ENCODE results near the gene PLCD4. TPM values are rescaled to one million over a fixed set of nuclear protein-coding genes. Genes with fewer than 3 reads are reported as not detected.
A peak's percentile ranks its signal among the peaks of the same experiment; 100 is the strongest.

PLCD4 gene
- polyA plus RNA-seq, 4 donors = 0.97 to 1.4 (median 1.0) TPM; not detected in 1

- Histone ChIP-seq H3K36me3 (ENCODE audit: control insufficient read depth in 3 of 3, insufficient read depth in 2 of 3, low read depth in 1 of 3, low read length in 3 of 3) (peaks cover 10 to 65% (median 21%) of the 10 kb centered on the region in 3 donors), H3K4me1 (ENCODE audit: control insufficient read depth in 3 of 3, insufficient read depth in 2 of 3, low read depth in 1 of 3, low read length in 2 of 3) (peaks cover 0 to 7% (median 3%) of the 10 kb centered on the region in 3 donors), H3K9me3 (ENCODE audit: control insufficient read depth in 2 of 2, insufficient read depth in 1 of 2, low read depth in 1 of 2, low read length in 1 of 2) (no peaks in the 10 kb centered on the region), H3K27ac (ENCODE audit: low read depth in 1 of 3, low read length in 2 of 3) (no peak overlapping the region), H3K27me3 (ENCODE audit: control insufficient read depth in 3 of 3, insufficient read depth in 3 of 3, low read length in 3 of 3) (no peaks in the 10 kb centered on the region), H3K4me3 (ENCODE audit: low read depth in 1 of 3, low read length in 3 of 3) (no peak overlapping the region)
- DNase-seq (no peak), FAIRE-seq (no peak)
- WGBS, 3 donors = 87 to 92% (median 90%) methylated on average over 10 of the region's 10 CpGs
Measured at GRCh38 chr2:218662827-218663226, 55.1 kb downstream of the PLCD4 start.

GRCh38 chr2:218663901-218664300, 56.2 kb downstream of the PLCD4 start:
- Histone ChIP-seq H3K4me3 (ENCODE audit: low read depth in 1 of 3, low read length in 3 of 3) (no peak overlapping the region), H3K36me3 (ENCODE audit: control insufficient read depth in 3 of 3, insufficient read depth in 2 of 3, low read depth in 1 of 3, low read length in 3 of 3) (peaks cover 10 to 67% (median 25%) of the 10 kb centered on the region in 3 donors), H3K27ac (ENCODE audit: low read depth in 1 of 3, low read length in 2 of 3) (no peak overlapping the region), H3K27me3 (ENCODE audit: control insufficient read depth in 3 of 3, insufficient read depth in 3 of 3, low read length in 3 of 3) (no peaks in the 10 kb centered on the region), H3K4me1 (ENCODE audit: control insufficient read depth in 3 of 3, insufficient read depth in 2 of 3, low read depth in 1 of 3, low read length in 2 of 3) (peaks cover 0 to 5% (median 0%) of the 10 kb centered on the region in 3 donors), H3K9me3 (ENCODE audit: control insufficient read depth in 2 of 2, insufficient read depth in 1 of 2, low read depth in 1 of 2, low read length in 1 of 2) (no peaks in the 10 kb centered on the region)
- DNase-seq (no peak), FAIRE-seq (no peak)
- 88 to 91% (median 88%) methylated on average over 15 of the region's 15 CpGs for WGBS, 3 donors

GRCh38 chr2:218664653-218665052, 57.0 kb downstream of the PLCD4 start:
- peaks cover 10 to 67% (median 25%) of the 10 kb centered on the region in 3 donors for H3K36me3 ChIP-seq (ENCODE audit: control insufficient read depth in 3 of 3, insufficient read depth in 2 of 3, low read depth in 1 of 3, low read length in 3 of 3)
- no peak overlapping the region for H3K4me3 ChIP-seq (ENCODE audit: low read depth in 1 of 3, low read length in 3 of 3)
- H3K4me1 ChIP-seq (ENCODE audit: control insufficient read depth in 3 of 3, insufficient read depth in 2 of 3, low read depth in 1 of 3, low read length in 2 of 3) = peaks cover 0 to 5% (median 0%) of the 10 kb centered on the region in 3 donors
- FAIRE-seq = no peak
- DNase-seq = no peak
- no peaks in the 10 kb centered on the region for H3K9me3 ChIP-seq (ENCODE audit: control insufficient read depth in 2 of 2, insufficient read depth in 1 of 2, low read depth in 1 of 2, low read length in 1 of 2)
- no peak overlapping the region for H3K27ac ChIP-seq (ENCODE audit: low read depth in 1 of 3, low read length in 2 of 3)
- 93 to 98% (median 96%) methylated on average over 7 of the region's 7 CpGs for WGBS, 3 donors
- no peaks in the 10 kb centered on the region for H3K27me3 ChIP-seq (ENCODE audit: control insufficient read depth in 3 of 3, insufficient read depth in 3 of 3, low read length in 3 of 3)

GRCh38 chr2:218671097-218671653, 63.5 kb downstream of the PLCD4 start:
- WGBS, 3 donors = 39 to 43% (median 40%) methylated on average over 12 of the region's 12 CpGs
- peak; percentile 25 to 37 for DNase-seq
- H3K36me3 ChIP-seq (ENCODE audit: control insufficient read depth in 3 of 3, insufficient read depth in 2 of 3, low read depth in 1 of 3, low read length in 3 of 3) = peaks cover 4 to 24% (median 4%) of the 10 kb centered on the region in 3 donors
- peaks cover 4 to 6% (median 5%) of the 10 kb centered on the region in 3 donors for H3K4me1 ChIP-seq (ENCODE audit: control insufficient read depth in 3 of 3, insufficient read depth in 2 of 3, low read depth in 1 of 3, low read length in 2 of 3)
- FAIRE-seq = no peak
- H3K27me3 ChIP-seq (ENCODE audit: control insufficient read depth in 3 of 3, insufficient read depth in 3 of 3, low read length in 3 of 3) = no peaks in the 10 kb centered on the region
- no peaks in the 10 kb centered on the region for H3K9me3 ChIP-seq (ENCODE audit: control insufficient read depth in 2 of 2, insufficient read depth in 1 of 2, low read depth in 1 of 2, low read length in 1 of 2)
- H3K27ac ChIP-seq (ENCODE audit: low read depth in 1 of 3, low read length in 2 of 3) = peak overlapping the region; percentile 76 to 79 (median 78)
- peak overlapping the region; percentile 77 to 89 (median 80) for H3K4me3 ChIP-seq (ENCODE audit: low read depth in 1 of 3, low read length in 3 of 3)

- Histone ChIP-seq H3K4me3 (ENCODE audit: low read depth in 1 of 3, low read length in 3 of 3) (peak within 1 kb of the TSS; percentile 77 to 89 (median 80)), H3K9me3 (ENCODE audit: control insufficient read depth in 2 of 2, insufficient read depth in 1 of 2, low read depth in 1 of 2, low read length in 1 of 2) (no peaks in the 10 kb centered on the region), H3K4me1 (ENCODE audit: control insufficient read depth in 3 of 3, insufficient read depth in 2 of 3, low read depth in 1 of 3, low read length in 2 of 3) (peaks cover 4 to 6% (median 5%) of the 10 kb centered on the region in 3 donors), H3K36me3 (ENCODE audit: control insufficient read depth in 3 of 3, insufficient read depth in 2 of 3, low read depth in 1 of 3, low read length in 3 of 3) (peaks cover 4 to 19% (median 4%) of the 10 kb centered on the region in 3 donors), H3K27ac (ENCODE audit: low read depth in 1 of 3, low read length in 2 of 3) (peak within 1 kb of the TSS; percentile 76 to 79 (median 78)), H3K27me3 (ENCODE audit: control insufficient read depth in 3 of 3, insufficient read depth in 3 of 3, low read length in 3 of 3) (no peaks in the 10 kb centered on the region)
- WGBS, 3 donors = 0 to 1% (median 1%) methylated on average over 48 to 49 of the region's 49 CpGs
- FAIRE-seq (no peak), DNase-seq (peak; percentile 84 to 92)
Measured at GRCh38 chr2:218671654-218672566, 64.2 kb downstream of the PLCD4 start, which contains the start of the genes RNF25 and STK36. Gene RNF25, minus strand, starts transcription at chr2:218672002. Its CDS starts 32 bp downstream, at chr2:218671970. Gene STK36, plus strand, starts transcription at chr2:218672086. Its CDS starts 744 bp downstream, at chr2:218672830.

- DNase-seq (peak in 1 of 2 donors; percentile 19), FAIRE-seq (no peak)
Measured at GRCh38 chr2:218679119-218679518, 71.4 kb downstream of the PLCD4 start.

GRCh38 chr2:218680061-218680460, 72.4 kb downstream of the PLCD4 start:
- Histone ChIP-seq H3K9me3 (ENCODE audit: control insufficient read depth in 2 of 2, insufficient read depth in 1 of 2, low read depth in 1 of 2, low read length in 1 of 2) (no peaks in the 10 kb centered on the region), H3K27ac (ENCODE audit: low read depth in 1 of 3, low read length in 2 of 3) (no peak overlapping the region), H3K36me3 (ENCODE audit: control insufficient read depth in 3 of 3, insufficient read depth in 2 of 3, low read depth in 1 of 3, low read length in 3 of 3) (peaks cover 0 to 30% (median 3%) of the 10 kb centered on the region in 3 donors), H3K27me3 (ENCODE audit: control insufficient read depth in 3 of 3, insufficient read depth in 3 of 3, low read length in 3 of 3) (no peaks in the 10 kb centered on the region), H3K4me3 (ENCODE audit: low read depth in 1 of 3, low read length in 3 of 3) (no peak overlapping the region), H3K4me1 (ENCODE audit: control insufficient read depth in 3 of 3, insufficient read depth in 2 of 3, low read depth in 1 of 3, low read length in 2 of 3) (no peaks in the 10 kb centered on the region)
- DNase-seq = no peak
- WGBS, 3 donors = 80 to 85% (median 81%) methylated on average over 3 of the region's 3 CpGs
- FAIRE-seq = no peak

More at GRCh38 chr2:218679119-218679518, 71.4 kb downstream of the PLCD4 start:
- Histone ChIP-seq H3K9me3 (ENCODE audit: control insufficient read depth in 2 of 2, insufficient read depth in 1 of 2, low read depth in 1 of 2, low read length in 1 of 2) (no peaks in the 10 kb centered on the region), H3K4me3 (ENCODE audit: low read depth in 1 of 3, low read length in 3 of 3) (no peak overlapping the region), H3K27ac (ENCODE audit: low read depth in 1 of 3, low read length in 2 of 3) (no peak overlapping the region), H3K4me1 (ENCODE audit: control insufficient read depth in 3 of 3, insufficient read depth in 2 of 3, low read depth in 1 of 3, low read length in 2 of 3) (no peaks in the 10 kb centered on the region), H3K36me3 (ENCODE audit: control insufficient read depth in 3 of 3, insufficient read depth in 2 of 3, low read depth in 1 of 3, low read length in 3 of 3) (peaks cover 0 to 28% (median 2%) of the 10 kb centered on the region in 3 donors), H3K27me3 (ENCODE audit: control insufficient read depth in 3 of 3, insufficient read depth in 3 of 3, low read length in 3 of 3) (no peaks in the 10 kb centered on the region)
- WGBS, 3 donors = 63 to 75% (median 63%) methylated on average over 4 of the region's 4 CpGs
